BLaER1 (cell line): ENCODE measurements around the gene PRCC.
"Not testable (repeated sequence)": the region's sequence is repeated elsewhere in the genome, so short reads cannot be mapped to it uniquely, and the experiment has no call there.

ENCODE experiments used
- H3K27ac ChIP-seq: shearing (Covaris generic); formaldehyde crosslinking; 2 replicates; pipeline ENCODE4 v1.8.1; 2022
- H3K27me3 ChIP-seq: shearing (Covaris generic); formaldehyde crosslinking; 2 replicates; pipeline ENCODE4 v1.8.1; 2022
- H3K36me3 ChIP-seq: shearing (Covaris generic); formaldehyde crosslinking; 2 replicates; pipeline ENCODE4 v1.8.1; 2022
- H3K4me1 ChIP-seq: shearing (Covaris generic); formaldehyde crosslinking; 2 replicates; pipeline ENCODE4 v1.8.1; 2022
- H3K4me2 ChIP-seq: shearing (Covaris generic); formaldehyde crosslinking; 2 replicates; pipeline ENCODE4 v1.8.1; 2022
- H3K4me3 ChIP-seq: shearing (Covaris generic); formaldehyde crosslinking; 2 replicates; pipeline ENCODE4 v1.8.1; 2022
- H3K9ac ChIP-seq: shearing (Covaris generic); formaldehyde crosslinking; 2 replicates; pipeline ENCODE4 v1.8.1; 2022
- H3K9me3 ChIP-seq: shearing (Covaris generic); formaldehyde crosslinking; 2 replicates; pipeline ENCODE4 v1.8.1; 2022
- H4K20me1 ChIP-seq: shearing (Covaris generic); formaldehyde crosslinking; 2 replicates; pipeline ENCODE4 v1.8.1; 2022
- Cebpa-rat ChIP-seq: shearing (Covaris generic); IDR thresholded peaks from 2 replicates; pipeline ENCODE4 v1.8.1; 2022

The PRCC gene

DNA sequence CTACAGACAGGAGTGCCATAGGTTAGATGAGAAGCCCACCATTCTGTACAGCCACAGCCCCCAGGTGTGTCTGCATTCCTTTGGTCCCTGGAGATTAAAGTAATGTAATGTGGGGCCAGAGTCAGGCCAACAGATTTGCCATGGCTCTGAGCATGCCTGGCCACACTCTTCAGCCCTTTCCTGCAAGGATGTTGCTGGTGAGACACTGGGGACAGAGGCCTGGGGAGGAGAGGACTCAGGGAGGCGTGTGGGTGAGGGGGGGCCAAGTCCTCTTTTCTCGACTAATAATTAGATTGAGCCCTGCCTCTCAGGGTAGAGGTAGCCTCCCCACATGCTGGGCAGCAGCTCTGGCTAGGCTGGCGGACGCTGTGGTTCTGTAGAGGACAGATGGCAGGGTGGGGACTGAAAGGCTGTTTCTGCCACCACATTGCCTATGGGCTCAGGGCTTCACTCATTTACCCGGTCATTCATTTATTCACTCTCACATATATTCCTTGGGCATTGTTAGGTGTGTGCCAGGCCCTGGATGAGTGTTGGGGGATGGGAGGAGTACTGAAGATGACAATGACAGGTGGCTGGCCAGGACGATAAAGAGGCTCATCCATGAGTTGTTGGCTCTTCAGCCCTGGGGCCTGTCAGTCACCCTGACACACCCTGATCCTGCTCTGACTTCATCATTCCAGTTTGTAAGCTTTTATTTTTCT is 7.1 kb upstream of the PRCC start:
- Histone ChIP-seq H3K4me1 (peaks cover 9% of the 10 kb centered on the region), H3K9me3 (no peaks in the 10 kb centered on the region), H3K27me3 (no peaks in the 10 kb centered on the region), H3K9ac (no peak overlapping the region), H3K4me3 (no peak overlapping the region), H3K27ac (no peak overlapping the region), H3K36me3 (no peaks in the 10 kb centered on the region), H3K4me2 (no peak overlapping the region), H4K20me1 (no peaks in the 10 kb centered on the region)
- no peak for TF ChIP-seq Cebpa-rat

DNA sequence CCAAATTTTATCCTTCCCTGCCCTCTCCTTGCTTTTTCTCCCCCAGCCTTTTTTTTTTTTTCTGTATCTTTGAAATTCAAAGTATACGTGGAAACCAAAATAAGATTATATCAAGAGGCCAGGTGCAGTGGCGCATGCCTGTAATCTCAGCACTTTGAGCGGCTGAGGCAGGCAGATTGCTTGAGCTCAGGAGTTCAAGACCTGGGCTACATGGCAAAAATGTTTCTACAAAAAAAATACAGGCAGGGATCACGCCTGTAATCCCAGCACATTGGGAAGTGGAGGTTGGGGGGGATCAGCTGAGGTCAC is 6.6 kb upstream of the PRCC start:
- no peaks in the 10 kb centered on the region for H3K9me3 ChIP-seq
- no peak for TF ChIP-seq Cebpa-rat

DNA sequence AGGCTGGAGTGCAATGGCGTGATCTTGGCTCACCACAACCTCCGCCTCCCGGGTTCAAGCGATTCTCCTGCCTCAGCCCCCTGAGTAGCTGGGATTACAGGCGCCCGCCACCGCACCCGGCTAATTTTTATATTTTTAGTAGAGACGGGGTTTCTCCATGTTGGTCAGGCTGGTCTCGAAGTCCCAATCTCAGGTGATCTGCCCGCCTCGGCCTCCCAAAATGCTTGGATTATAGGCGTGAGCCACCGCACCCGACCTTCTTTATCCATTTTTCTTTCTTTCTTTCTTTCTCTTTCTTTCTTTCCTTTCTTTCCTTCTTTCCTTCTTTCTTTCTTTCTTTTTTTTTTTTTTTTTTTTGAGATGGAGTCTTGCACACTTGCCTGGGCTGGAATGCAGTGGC is 2.2 kb upstream of the PRCC start:
- H4K20me1 ChIP-seq, H3K9ac ChIP-seq, H3K4me3 ChIP-seq, H3K9me3 ChIP-seq, H3K4me2 ChIP-seq, H3K27me3 ChIP-seq, H3K36me3 ChIP-seq, H3K27ac ChIP-seq: not testable (repeated sequence)
- peaks cover 31% of the 10 kb centered on the region for H3K4me1 ChIP-seq

More for the DNA sequence above, 6.6 kb upstream of the PRCC start:
- Histone ChIP-seq H3K4me2 (no peak overlapping the region), H3K9ac (no peak overlapping the region), H3K4me3 (no peak overlapping the region), H3K27me3 (no peaks in the 10 kb centered on the region), H3K36me3 (no peaks in the 10 kb centered on the region), H3K4me1 (peaks cover 8% of the 10 kb centered on the region), H4K20me1 (no peaks in the 10 kb centered on the region), H3K27ac (no peak overlapping the region)

DNA sequence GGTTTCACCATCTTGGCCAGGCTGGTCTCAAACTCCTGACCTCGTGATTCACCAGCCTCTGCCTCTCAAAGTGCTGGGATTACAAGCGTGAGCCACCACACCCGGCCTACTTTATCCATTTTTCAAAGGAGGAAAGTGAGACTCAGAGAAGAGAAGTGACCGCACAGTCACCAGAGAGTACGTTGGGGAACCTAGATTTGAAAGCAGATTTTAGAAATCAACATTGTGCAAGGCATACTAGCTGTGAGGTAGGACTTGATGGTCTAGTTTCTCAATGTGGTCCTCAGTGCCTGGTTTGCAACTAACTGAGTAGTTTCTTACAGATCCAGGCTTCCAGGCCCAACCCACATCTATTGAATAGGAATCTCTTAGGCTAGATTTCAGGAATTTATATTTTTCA is 1.7 kb upstream of the PRCC start:
- Histone ChIP-seq H4K20me1 (peaks cover 15% of the 10 kb centered on the region; the same call in 1 of the 2 replicates), H3K27ac (peak overlapping the region; percentile 82; the same call in 1 of the 2 replicates), H3K9ac (peak overlapping the region; percentile 86), H3K9me3 (no peaks in the 10 kb centered on the region), H3K4me3 (peak overlapping the region; percentile 74), H3K27me3 (no peaks in the 10 kb centered on the region), H3K4me1 (peaks cover 36% of the 10 kb centered on the region), H3K4me2 (peak overlapping the region; percentile 97), H3K36me3 (peaks cover 10% of the 10 kb centered on the region)
- no peak for TF ChIP-seq Cebpa-rat

DNA sequence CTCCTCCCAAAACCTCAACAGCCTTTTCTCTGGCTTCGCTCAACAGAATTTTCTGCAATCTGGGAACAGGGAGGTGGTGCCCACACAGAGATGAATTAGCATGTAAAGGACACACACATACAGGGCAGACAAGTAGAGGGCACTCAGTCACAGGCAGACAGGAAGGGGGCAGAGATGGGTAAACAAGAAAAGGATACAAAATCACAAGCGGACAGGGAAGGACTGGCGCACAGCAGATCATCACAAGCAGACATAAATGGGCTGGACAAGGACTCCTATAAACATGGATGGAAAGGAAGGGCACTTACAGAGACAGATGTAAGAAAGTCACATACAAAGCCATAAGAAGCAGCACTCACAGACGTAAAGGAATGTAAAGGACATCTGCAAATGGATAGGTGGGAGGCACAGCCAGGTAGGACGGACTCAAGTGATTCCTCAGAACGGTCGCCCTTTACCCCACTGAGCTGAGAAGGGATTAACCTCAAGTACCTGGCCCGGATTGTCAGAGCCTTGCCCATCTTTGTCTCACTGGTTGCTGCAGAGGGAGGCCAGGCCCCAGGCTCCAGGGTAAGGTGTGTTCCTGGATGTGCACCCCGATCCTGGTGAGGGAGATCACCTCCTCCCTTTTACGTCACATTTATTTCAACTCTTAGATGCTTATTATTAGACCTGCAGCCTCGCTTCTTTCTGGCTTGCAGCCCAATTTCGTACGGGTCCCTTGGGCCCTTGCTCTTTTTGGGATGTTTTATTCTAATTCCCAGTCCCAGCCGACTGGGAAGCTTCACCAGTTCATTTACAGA is 836 bp upstream of the PRCC start:
- no peak for TF ChIP-seq Cebpa-rat
- Histone ChIP-seq H3K4me2 (peak overlapping the region; percentile 97), H3K9ac (peak overlapping the region; percentile 86), H3K27ac (peak overlapping the region; percentile 82), H3K4me3 (peak overlapping the region; percentile 74), H3K9me3 (no peaks in the 10 kb centered on the region), H4K20me1 (peaks cover 23% of the 10 kb centered on the region; the same call in 1 of the 2 replicates), H3K36me3 (peaks cover 18% of the 10 kb centered on the region), H3K4me1 (peaks cover 44% of the 10 kb centered on the region), H3K27me3 (no peaks in the 10 kb centered on the region)

DNA sequence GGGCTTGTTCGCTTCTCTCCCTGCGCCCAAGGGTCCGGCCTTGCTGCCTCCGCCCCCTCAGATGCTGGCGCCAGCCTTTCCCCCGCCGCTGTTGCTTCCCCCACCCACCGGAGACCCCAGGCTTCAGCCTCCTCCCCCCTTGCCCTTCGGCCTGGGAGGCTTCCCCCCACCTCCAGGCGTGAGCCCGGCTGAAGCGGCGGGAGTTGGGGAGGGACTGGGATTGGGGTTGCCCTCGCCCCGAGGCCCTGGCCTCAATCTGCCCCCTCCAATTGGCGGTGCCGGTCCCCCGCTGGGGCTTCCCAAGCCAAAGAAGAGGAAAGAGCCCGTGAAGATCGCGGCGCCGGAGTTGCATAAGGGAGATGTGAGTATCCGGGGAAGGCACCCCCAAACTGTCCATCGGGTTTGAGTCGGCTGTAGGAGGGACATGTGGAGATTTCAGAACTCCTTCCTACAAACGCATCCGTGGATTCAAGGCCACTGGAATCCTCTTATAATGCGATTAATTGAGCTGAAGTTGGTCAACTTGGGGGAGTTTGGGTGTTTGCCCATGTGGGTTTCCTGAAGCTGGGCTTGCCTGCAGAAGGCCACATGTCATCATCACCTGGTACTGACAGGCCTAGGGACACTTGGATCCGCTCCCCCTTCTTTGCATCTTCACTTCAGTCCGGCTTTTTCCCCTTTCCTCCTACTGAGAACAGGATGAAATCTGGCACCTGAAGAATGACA is 707 bp downstream of the PRCC start:
- no peak for TF ChIP-seq Cebpa-rat
- peak overlapping the region; percentile 98 for H3K9ac ChIP-seq
- H3K4me3 ChIP-seq, result peak overlapping the region; percentile 85
- H3K9me3 ChIP-seq, result no peaks in the 10 kb centered on the region
- peak overlapping the region; percentile 97 for H3K27ac ChIP-seq
- H3K4me1 ChIP-seq, result peaks cover 47% of the 10 kb centered on the region
- peaks cover 33% of the 10 kb centered on the region for H3K36me3 ChIP-seq
- peaks cover 39% of the 10 kb centered on the region for H4K20me1 ChIP-seq
- H3K27me3 ChIP-seq, result no peaks in the 10 kb centered on the region
- H3K4me2 ChIP-seq, result peak overlapping the region; percentile 92

DNA sequence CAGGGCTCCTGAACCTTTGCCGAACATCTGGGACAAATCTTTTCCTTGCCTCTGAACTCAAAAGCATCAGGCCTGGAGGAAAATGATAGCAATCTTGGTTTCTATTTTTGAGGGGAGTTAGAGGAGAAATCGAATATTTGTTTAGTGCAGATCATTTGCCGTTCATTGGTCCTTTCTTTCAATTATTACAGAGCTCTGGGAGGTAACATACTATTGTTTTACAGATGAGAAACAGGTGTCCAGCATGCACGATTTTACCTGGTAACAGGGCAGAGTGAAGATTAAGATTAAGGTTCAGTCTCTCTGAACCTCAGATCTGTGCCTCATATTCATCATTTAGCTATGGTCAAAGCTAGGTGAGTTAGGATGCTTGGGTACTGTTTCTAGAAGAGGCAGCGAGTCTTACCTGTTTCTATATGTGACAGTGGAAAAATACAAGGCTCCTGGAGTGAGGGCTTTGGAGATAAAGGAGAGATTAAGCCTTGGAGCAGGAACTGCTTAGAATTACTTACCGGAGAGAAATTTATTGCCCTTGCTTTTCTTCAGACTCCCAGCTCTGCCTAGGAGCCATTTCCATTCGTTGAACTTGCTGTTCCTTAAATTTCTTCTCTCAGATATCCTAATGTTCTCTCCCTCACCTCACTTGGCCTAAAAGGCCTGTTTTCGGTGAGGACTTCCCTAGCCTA is 1.4 kb downstream of the PRCC start:
- Histone ChIP-seq H3K27ac (peak overlapping the region; percentile 97), H3K36me3 (peaks cover 40% of the 10 kb centered on the region), H3K27me3 (no peaks in the 10 kb centered on the region), H4K20me1 (peaks cover 46% of the 10 kb centered on the region), H3K9me3 (no peaks in the 10 kb centered on the region), H3K4me1 (peaks cover 51% of the 10 kb centered on the region), H3K4me2 (peak overlapping the region; percentile 92), H3K4me3 (peak overlapping the region; percentile 85), H3K9ac (peak overlapping the region; percentile 98)
- no peak for TF ChIP-seq Cebpa-rat

DNA sequence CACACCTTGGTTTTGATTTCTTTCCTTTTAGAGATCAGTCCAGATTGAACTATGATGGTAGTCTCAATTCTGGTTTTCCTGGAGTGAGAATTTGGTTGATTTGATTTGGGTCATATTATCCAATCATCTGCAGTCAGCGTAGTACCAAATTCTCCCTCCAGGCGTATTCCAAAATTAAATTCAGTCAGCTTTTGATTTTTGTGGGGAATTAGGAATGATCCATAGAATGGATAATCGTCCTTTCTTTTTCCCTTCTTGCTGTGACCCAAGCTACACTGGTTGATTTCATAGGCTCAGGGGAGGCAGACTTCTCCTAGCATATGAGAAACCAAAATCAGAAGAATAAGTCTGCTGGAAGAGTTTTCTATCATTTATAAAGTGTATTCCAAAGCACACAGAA is 4.9 kb downstream of the PRCC start:
- no peaks in the 10 kb centered on the region for H3K9me3 ChIP-seq
- peaks cover 59% of the 10 kb centered on the region for H3K4me1 ChIP-seq
- peaks cover 58% of the 10 kb centered on the region for H3K36me3 ChIP-seq
- H3K4me2 ChIP-seq, result no peak overlapping the region
- H3K9ac ChIP-seq, result no peak overlapping the region
- no peak for TF ChIP-seq Cebpa-rat
- no peak overlapping the region for H3K4me3 ChIP-seq
- H4K20me1 ChIP-seq, result peaks cover 78% of the 10 kb centered on the region
- no peaks in the 10 kb centered on the region for H3K27me3 ChIP-seq
- H3K27ac ChIP-seq, result no peak overlapping the region

DNA sequence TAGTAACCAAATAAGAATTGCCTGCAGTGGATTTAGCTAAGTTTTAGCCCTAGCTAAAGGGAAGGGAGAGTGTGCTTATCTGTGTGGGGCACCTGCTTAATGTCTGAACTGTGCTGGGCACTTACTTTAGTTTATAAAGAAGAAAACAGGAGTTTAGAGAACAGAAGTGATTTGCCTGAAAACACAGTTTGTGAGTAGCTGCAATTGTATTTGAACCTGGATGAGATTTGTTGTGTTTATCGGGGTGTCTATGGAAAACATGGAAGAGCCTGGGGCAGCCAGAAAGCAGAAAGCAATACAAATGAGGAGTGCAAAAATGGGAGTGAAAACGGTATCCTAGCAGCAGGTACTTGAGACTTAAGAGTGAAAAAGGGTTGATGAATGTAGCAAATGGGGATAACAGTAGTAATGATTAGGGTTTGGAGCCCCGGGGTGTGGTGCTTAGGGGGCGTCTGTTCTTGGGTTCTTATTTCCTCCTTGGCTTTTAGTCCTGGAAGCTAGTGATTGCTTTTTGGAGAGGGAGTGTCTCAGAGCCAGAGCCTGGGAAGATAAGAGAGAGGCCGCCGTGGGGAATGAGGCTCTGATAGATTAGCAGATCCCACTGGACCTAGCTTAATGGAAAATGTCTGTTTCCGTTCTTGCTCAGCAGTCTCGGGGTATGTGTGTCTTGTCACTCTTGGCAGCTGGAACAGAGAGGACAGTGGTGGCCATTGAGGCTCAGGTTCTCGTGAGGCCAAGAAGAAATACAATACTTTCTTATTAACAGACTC is 5.6 kb downstream of the PRCC start:
- H3K36me3 ChIP-seq, result peaks cover 63% of the 10 kb centered on the region
- H3K27ac ChIP-seq, result no peak overlapping the region
- H3K27me3 ChIP-seq, result no peaks in the 10 kb centered on the region
- no peak for TF ChIP-seq Cebpa-rat
- peaks cover 84% of the 10 kb centered on the region for H4K20me1 ChIP-seq
- H3K4me2 ChIP-seq, result no peak overlapping the region
- H3K9me3 ChIP-seq, result no peaks in the 10 kb centered on the region
- peaks cover 62% of the 10 kb centered on the region for H3K4me1 ChIP-seq
- H3K9ac ChIP-seq, result no peak overlapping the region
- H3K4me3 ChIP-seq, result no peak overlapping the region
